Fibroblast of peridontal ligament (primary cell): ENCODE results near the gene PIGB.
"Not testable (repeated sequence)": the region's sequence is repeated elsewhere in the genome, so short reads cannot be mapped to it uniquely, and the experiment has no call there.

ENCODE experiments used
- DNase-seq: peaks from one replicate; pipeline ENCODE4 v3.0.0-alpha.2; 2010; ENCODE audit errors: extremely low read depth

The PIGB gene

DNA sequence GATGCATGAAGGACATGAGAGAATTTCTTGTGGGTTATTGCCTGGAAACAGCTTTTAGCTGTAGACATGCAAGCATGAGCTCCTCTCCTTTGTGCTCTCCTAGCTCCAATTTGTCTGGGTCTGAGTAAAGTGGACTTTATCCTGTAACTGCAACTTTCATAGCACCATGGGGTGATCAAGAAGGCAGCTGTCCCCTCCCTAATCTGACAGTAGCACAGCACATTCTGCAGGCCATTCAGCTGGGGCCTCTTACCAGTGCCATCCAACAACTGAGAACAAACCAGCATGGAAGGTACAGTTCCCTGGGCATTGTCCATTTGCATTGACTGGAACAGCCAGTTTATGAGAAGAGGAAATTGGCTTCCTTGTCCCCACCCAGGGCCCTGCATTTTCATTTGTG lies 21.7 kb upstream of the PIGB start:
- DNase-seq: no peak

DNA sequence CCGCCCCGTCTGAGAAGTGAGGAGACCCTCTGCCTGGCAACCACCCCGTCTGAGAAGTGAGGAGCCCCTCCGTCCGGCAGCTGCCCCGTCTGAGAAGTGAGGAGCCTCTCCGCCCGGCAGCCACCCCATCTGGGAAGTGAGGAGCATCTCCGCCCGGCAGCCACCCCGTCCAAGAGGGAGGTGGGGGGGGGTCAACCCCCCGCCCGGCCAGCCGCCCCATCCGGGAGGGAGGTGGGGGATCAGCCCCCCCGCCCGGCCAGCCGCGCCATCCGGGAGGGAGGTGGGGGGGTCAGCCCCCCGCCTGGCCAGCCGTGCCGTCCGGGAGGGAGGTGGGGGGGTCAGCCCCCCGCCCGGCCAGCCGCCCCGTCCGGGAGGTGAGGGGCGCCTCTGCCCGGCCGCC lies 16.2 kb upstream of the PIGB start:
- DNase-seq: not testable (repeated sequence)

DNA sequence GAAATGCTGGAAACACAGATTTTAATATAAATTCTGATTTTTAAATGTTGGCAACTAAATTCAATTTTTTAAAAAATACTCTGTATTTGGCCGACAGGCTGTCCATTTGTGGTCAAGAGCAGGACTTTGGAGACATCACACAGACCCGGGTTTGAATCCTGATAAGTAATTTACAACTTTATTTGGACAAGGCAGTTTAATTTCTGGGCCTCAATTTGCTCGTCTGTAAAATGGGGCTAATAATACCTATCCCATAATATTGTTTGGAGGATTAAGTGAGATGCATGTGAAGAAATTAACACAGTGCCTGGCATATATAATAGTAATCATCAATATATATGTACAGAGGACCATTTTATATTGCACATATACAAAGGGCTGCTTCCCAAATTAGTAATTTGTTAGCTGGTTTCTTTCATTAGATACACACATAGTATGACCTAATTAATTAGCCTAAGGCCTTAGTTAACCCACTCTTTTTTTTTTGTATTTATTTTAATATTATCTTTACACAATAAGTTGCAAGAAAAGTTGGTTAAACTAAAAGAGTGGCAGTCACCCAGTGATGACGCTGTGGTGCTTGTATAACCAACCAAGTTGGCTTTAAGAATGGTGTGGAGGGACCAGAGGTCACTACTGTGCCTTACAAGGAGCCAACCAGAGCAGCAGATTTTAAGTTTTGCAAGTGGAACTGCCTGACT lies 665 bp downstream of the PIGB start:
- DNase-seq: peak; percentile 73

DNA sequence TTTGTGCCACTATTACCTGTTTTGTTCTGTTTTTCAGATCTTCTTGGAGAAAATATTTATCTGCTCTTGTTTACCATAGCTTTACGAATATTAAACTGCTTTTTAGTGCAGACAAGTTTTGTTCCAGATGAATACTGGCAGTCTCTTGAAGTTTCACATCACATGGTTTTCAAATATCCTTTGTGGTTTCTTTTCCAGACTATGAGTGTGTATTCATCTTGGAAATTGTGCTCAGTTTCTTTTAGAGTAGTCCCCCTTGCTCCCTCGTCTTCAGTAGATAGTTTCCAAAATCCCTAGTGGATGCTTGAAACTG lies 1.2 kb downstream of the PIGB start:
- DNase-seq: peak; percentile 55

DNA sequence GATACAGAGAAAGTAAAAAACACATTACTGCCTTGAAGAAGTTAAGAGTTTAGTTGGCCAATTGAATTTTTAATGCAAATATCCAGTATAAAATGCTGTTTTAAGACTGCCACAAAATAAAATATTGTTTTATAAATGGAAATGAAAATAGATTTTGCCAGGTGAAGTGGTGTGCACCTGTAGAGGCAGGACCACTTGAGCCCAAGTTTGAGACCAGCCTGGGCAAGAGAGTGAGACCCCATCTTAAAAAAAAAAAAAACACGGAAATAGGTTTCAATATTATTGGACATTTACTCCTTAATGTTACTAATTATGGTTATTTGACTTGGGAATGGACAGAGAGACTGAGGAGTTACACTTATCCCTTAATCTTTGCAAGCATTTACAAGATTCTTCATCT lies 1.9 kb downstream of the PIGB start:
- no peak for DNase-seq

DNA sequence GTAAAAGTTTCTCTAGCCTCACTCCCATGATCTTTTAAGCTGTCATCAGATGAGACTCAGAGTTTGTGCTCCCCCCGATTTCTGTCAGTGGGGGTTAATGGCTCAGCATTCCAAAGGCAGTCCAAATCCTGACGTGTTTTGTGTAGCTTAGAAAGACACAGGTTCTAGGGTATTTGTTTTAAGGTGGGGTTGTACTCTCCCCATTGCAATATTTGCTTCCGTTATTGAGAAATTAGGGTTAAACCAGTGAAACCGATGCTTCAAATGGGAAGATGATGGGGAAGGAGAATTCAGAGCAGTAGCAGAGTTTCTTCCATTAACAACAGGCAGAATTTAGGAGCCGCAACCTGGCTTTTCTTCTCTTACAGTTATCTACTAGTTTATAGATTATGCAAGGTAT lies 3.4 kb downstream of the PIGB start:
- DNase-seq: no peak

DNA sequence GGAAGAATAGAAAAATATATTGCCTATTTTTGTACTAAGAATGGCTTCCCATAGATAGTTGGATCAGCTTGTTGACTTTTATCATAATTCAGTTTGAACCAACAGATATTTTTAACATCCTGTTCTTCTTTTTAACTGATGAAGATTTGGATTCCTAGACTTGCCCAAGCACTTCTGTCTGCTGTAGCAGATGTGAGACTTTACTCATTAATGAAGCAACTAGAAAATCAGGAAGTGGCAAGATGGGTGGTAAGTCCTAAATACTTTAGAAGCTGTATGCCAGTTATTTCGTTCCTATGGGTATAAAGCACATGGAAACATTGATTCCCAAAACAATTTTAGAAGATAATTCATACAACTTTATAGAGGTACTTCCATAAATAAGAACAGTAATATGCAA lies 8.4 kb downstream of the PIGB start:
- DNase-seq: no peak

DNA sequence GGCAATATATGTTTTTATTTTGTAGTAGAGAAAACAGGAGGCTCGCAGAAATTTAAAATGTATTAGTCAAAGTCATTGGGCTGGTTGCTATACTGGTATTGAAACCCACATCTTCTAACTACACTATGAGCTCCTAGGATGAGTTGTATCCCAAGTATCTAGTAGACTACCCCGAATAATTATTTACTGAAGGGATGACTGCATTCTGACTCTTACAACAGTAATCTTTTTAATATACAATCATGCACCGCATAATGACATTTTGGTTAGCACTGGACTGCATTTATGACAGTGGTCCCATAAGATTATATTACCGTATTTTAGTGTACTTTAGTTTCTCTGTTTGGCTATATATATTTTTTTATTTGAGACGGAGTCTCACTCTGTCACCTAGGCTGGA lies 15.3 kb downstream of the PIGB start:
- peak; percentile 36 for DNase-seq

DNA sequence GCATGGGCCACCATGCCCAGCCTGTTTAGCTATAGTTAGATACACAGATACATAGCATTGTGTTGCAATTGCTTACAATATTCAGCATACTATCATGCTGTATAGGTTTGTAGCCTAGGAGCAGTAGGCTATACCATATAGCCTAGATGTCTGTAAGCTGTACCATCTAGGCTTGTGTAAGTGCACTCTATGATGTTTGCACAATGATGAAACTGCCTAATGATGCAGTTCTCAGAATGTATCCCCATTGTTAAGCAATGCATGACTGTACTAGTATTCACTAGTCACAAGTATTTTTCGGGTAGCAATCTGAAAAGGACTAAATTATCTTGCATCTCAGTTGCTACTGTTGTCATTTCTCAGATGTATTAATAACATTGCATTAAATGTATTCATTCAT lies 16.0 kb downstream of the PIGB start:
- DNase-seq: peak; percentile 57

DNA sequence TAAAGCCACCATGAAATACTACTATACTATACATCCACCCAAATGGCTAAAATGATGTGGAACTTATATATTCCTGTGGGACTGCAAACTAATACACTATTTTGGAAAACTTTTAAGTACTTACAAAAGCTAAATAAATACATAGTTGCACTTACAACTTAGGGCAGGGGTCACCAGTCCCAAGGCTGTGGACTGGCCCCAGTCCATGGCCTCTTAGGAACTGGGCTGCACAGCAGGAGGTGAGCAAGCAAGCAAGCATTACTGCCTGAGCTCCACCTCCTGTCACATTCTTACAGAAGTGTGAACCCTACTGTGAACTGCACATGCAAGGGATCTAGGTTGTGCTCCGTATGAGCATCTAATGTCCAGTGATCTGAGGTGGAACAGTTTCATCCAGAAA lies 18.1 kb downstream of the PIGB start:
- no peak for DNase-seq

DNA sequence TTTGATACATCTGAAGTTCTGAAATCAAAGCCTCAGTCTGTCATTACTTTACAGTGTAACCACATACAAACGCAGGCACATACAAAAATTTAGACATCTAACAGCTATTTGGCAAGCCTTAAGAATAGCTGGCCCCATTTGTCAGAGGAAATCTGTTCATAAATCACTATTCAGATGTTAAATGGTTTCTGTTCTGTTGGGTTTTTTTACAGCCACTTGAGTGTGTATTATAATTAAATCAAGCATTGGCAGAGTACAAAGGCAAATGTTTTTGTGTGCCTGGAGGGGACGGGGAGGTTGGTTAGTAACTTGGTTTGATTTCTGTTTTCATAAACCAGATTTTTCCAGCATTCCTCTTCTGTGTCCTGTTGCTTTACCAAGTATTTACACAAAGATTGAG lies 24.1 kb downstream of the PIGB start:
- DNase-seq: peak; percentile 28

DNA sequence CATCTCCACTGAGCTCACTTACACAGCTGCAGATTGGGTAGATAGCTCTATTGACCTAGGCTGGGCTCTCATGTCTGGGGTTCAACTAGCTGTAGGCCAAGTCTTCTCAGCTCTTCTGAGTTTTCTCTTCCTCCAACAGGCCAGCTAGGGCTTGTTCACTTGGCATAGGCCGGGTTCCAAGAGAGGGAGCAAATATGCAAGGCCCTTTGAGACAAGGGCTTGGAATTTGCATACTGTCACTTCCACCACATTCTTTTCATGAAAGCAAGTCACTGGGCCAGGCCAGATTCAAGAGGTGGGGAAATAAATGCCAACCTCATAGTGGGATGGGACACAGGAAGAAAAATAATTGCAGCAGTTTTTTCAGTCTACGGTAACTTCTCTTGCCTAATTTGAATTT lies 25.2 kb downstream of the PIGB start:
- DNase-seq: no peak

DNA sequence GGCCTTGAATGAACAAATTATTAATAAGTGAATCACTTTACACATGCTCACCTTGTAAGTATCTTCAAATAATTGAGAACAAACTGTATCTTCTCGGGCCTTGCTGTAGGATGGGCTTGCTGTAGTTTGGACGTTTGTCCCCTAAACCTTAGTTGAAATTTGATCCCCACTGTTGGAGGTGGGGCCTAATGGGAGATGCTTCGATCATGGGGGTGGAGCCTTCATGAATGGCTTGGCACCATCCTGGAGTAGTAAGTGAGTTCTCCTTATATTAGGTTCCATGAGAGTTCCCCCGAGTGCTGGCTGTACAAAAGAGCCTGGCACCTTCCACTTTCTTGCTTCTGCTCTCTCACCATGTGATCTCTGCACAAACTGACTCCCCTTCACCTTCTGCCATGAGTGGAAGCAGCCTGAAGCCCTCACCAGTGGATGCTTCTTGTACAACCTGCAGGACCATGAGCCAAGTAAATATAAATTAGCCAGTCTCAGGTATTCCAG lies 29.3 kb downstream of the PIGB start:
- no peak for DNase-seq

DNA sequence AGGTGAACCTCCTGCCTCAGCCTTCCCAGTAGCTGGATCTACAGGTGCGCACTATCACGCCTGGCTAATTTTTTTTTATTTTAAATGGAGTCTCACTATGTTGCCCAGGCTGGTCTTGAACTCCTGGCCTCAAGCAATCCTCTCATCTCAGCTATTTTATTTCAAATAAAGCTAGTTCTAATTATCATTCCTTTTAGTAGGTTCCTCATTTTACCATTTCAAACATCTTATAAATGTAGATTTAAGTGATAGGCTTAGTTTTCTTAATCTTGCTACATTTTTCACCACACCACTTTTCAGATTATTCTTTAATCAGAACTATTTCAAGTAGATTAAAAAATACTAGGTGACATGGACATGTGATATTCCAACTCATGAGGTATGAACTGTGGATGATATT lies 30.3 kb downstream of the PIGB start:
- DNase-seq: no peak

DNA sequence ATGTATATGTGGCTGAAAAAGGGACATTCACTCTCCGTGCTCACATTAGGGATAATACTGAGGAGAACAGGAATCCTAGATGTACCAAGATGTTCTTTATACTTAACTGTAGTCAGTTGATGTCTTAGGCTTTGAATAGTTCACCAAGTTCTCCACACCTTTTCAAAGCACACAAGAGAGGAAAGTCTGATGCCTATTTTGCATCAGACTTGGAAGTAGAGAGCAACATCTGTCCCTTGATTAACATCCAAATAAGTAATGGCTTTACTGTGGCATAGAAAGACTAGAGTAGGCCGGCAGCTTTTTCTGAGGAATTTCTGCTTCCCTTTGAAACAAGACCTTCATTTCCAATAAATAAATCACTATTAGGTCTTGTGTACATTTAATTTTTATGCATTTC lies 34.0 kb downstream of the PIGB start:
- no peak for DNase-seq

DNA sequence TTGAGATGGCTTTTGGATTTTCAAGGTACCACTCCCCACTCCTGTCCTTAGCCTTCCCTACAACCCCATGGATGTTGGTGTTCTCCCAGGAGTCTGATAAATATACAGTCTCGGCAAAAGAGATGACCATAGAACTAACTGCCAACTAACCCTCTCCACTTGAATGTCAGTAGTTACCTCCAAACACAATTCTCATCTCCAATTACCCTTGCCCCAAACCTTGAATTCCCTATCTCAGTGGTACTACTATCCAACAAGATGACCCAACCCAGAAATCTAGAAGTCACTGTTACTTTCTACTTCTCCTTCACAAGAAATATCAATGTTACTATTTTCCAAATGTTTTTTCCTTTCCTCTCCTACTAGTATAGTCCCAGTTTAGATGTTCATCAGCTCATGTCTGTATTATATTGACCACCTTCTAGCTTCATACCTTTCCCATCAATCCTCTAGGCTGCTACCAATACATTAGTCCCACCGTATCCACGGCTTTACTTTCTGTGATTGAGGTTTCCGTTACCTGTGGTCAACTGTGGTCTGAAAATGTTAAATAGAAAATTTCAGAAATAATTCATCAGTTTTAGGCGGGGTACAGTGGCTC lies 38.1 kb downstream of the PIGB start:
- DNase-seq: no peak

DNA sequence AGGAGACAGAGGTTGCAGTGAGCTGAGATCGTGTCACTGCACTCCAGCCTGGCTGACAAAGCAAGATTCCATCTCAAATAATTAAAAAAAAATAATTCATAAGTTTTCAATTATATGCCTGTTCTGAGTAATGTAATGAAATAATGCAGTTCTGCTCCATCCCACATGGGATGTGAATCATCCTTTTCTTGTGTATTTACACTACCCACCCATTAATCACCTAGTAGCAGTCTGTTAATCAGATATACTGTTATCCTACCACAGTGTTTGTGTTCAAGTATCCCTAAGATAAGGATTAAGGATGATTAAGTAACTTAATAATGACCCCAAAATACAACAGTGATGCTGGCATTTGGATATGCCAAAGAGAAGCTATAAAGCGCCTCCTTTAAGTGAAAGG lies 38.8 kb downstream of the PIGB start:
- peak; percentile 33 for DNase-seq

DNA sequence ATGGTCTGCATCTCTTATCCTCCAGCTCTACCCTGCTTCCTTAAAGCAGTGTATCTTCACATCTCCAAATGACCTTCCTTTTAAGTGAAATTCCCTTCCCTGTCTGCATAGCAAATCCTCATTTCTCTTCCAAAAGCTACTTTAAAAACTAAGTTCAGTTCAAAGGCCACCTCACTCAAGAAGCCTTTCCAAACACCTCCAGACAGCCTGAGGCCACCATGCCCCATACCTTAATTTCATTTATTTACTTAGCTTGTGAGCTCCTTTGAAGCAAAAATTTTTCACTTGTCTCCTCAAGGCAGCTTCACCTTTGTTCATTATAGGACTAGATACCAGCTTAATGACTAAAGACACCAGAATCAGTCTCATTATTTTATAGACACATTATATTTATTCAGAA lies 39.4 kb downstream of the PIGB start:
- no peak for DNase-seq

DNA sequence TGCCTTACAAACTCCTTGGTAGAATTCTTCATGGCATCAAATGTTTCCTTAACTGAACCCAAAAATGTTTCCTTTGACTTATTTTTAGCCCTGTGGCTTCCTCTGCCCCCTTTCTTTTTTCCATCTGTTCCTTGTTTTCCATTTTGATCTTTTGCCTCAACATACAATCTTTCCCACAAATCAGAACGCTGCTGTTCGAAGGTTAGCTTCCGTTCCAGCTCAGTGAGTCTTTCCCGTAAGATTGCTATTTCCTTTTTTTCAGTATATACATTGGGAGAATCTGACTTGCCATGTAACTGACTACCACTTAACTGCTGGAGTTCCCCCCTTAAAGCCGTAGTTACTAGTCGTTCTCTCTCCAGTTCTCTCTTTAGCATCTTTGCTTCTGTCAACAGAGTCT lies 41.2 kb downstream of the PIGB start:
- peak; percentile 62 for DNase-seq

DNA sequence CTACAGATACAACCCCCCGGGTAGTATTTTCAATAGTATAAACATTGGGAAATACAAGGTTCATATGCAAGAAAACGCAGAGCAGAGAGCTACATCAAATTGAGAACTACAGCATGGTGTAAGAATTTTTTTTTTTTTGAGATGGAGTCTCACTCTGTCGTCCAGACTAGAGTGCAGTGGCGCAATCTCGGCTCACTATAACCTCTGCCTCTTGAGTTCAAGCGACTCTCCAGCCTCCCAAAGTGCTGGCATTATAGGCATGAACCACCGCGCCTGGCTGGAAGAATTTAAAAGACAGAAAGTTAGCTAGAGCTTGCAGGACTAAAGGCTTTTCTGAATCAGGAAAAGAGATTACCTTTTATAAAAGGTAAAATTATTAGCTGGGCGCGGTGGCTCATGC lies 42.0 kb downstream of the PIGB start:
- no peak for DNase-seq

DNA sequence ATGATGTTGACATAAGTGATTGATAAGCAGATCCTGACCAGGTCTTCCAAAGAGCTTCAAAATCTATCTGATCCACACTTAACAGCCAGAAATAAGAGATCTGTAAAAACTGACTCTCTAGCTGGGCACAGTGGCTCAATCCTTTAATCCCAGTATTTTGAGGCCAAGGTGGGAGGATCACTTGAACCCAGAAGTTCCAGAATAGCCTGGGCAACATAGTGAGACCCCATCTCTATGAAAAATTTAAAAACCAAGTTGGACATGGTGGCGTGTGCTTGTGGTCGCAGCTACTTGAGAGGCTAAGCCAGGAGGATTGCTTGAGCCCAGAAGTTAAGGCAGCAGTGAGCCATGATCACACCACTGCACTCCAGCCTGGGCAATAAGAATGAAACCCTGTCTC lies 43.6 kb downstream of the PIGB start:
- DNase-seq: no peak

DNA sequence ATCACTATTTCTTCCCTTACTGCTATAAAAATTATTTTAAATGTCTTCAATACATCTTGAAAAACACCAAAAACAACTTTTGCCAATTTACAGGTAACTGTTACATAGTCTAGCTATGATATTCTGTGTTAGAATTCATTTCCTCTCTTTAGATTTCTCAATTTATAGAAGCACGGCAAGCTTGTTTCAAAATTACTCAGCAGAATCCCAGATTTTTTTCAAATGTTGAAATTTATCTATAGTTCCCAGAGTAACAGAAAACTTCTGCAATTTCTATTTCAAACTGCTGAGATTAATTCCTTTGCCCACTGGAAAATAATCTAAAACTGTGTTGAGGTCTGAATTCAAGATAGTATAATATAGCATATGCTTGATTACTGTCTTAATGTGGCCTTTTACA lies 48.0 kb downstream of the PIGB start:
- DNase-seq: no peak

DNA sequence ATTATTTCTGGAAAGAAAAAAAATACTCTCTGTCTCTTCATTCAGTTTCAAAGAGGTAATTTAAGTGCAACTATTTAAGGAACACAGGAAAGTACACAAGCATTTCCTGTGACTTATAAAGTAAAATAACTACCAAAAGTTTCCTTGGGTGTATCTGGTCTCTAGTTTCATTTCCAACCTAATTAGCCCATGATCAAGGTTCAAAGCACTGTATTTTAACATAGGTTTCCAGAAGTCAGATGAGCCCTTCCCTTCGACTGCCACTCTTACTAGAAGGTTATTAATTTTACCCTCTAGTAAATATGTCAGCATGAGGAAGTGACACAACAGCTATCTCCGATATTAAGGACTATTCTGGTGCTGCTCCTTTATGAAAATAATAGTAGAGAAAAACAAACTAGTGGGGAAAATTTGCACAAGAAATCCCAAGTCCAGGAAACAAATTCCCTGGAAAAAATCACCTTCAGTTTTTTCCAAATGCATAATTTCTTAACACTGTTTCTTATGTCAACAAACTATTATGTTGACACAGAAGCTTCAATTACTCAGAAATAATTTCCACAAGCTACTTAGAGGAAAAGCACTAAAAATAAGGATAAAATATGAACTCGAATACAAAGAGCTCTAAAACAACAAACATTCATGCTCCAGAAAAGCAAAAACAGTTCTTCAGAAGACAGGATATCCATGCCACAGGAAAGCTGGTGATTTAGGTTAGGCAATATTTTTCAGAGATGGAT lies 53.8 kb downstream of the PIGB start:
- DNase-seq: no peak
